Lower leg skin (tissue), 3 donors: Measurements from ENCODE around the gene PRDM16.

Experiments used
- POLR2A ChIP-seq, 2 donors: fragments of 450-650 bp; IDR thresholded peaks; one replicate each; pipeline ENCODE4 v1.6.1; 2016 to 2017; ENCODE audit warnings: antibody characterized with exemption in 2 of 2, mild to moderate bottlenecking in 1 of 2, moderate library complexity in 1 of 2
- TF ChIP-seq, protein P1 (sequence below), 3 donors: fragments of 450-650 bp; IDR thresholded peaks; one replicate each; pipeline ENCODE4 v1.5.1; 2016; ENCODE audit warnings: antibody characterized with exemption in 3 of 3, mild to moderate bottlenecking in 3 of 3, moderate library complexity in 2 of 3

DNA sequence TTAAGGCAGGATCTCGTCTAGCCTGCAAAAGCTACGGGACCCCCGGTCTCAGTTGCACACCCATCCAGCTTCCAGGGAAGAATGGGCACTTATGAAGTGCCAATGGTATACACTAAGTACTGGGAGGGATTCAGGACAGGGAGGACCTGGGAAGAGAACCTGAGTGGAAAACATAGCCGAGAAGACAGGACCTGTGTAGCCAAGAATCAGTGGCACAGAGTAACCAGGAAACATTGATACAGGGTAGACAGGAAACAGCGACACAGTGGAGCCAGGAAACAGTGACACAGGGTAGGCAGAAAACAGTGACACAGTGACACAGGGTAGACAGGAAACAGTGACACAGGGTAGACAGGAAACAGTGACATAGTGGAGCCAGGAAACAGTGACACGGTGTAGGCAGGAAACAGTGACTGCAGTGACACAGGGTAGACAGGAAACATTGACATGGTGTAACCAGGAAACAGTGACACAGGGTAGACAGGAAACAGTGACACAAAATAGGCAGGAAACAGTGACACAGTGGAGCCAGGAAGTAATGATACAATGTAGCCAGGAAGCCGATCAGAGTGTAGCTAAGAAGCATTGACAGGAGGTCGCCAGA is 247.4 kb downstream of the PRDM16 start:
- TF ChIP-seq, protein P1, sequence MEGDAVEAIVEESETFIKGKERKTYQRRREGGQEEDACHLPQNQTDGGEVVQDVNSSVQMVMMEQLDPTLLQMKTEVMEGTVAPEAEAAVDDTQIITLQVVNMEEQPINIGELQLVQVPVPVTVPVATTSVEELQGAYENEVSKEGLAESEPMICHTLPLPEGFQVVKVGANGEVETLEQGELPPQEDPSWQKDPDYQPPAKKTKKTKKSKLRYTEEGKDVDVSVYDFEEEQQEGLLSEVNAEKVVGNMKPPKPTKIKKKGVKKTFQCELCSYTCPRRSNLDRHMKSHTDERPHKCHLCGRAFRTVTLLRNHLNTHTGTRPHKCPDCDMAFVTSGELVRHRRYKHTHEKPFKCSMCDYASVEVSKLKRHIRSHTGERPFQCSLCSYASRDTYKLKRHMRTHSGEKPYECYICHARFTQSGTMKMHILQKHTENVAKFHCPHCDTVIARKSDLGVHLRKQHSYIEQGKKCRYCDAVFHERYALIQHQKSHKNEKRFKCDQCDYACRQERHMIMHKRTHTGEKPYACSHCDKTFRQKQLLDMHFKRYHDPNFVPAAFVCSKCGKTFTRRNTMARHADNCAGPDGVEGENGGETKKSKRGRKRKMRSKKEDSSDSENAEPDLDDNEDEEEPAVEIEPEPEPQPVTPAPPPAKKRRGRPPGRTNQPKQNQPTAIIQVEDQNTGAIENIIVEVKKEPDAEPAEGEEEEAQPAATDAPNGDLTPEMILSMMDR (IDR thresholded peaks at IDR 0.05): no peak
- TF ChIP-seq POLR2A (IDR thresholded peaks at IDR 0.05): no peak
